ENCODE results near the gene XXYLT1.

DNA sequence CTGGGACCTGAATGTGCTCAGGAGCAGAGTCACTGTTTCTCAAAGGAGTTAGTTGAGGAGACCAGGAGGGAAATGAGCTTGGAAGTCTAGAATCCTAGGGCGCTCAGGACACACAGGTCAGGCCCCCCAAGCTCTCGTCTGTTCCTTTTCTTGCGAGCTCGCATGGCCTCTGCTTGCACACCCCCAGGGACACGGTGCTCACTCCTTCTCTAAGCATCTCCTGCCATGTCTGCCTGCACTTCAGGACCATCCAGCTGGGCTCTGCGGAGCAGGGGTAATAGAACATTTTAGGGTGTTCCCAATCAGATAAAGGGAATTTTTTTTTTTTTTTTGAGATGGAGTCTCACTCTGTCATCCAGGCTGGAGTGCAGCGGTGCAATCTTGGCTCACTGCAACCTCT is 213.2 kb downstream of the XXYLT1 start:
- TF ChIP-seq, protein P1, sequence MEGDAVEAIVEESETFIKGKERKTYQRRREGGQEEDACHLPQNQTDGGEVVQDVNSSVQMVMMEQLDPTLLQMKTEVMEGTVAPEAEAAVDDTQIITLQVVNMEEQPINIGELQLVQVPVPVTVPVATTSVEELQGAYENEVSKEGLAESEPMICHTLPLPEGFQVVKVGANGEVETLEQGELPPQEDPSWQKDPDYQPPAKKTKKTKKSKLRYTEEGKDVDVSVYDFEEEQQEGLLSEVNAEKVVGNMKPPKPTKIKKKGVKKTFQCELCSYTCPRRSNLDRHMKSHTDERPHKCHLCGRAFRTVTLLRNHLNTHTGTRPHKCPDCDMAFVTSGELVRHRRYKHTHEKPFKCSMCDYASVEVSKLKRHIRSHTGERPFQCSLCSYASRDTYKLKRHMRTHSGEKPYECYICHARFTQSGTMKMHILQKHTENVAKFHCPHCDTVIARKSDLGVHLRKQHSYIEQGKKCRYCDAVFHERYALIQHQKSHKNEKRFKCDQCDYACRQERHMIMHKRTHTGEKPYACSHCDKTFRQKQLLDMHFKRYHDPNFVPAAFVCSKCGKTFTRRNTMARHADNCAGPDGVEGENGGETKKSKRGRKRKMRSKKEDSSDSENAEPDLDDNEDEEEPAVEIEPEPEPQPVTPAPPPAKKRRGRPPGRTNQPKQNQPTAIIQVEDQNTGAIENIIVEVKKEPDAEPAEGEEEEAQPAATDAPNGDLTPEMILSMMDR (IDR thresholded peaks at IDR 0.05 in 2 of 3, conservative IDR thresholded peaks at IDR 0.05 in 1 of 3; ENCODE audit: borderline replicate concordance in 1 of 3, insufficient read depth in 1 of 3, low read depth in 2 of 3, low read length in 2 of 3) = no peak
- TF ChIP-seq EZH2 (IDR thresholded peaks at IDR 0.05) (no peak), EZH2phosphoT487 (IDR thresholded peaks at IDR 0.05; ENCODE audit: borderline replicate concordance) (no peak), SP1 (IDR thresholded peaks at IDR 0.05; ENCODE audit: low read depth) (no peak), MAX (IDR thresholded peaks at IDR 0.05) (no peak), POLR2AphosphoS5 (IDR thresholded peaks at IDR 0.05; ENCODE audit: low read depth, low read length) (no peak), POLR2A (IDR thresholded peaks at IDR 0.05; ENCODE audit: borderline replicate concordance, extremely low read depth, insufficient read depth, insufficient read length) (no peak), EGR1 (IDR thresholded peaks at IDR 0.05; ENCODE audit: low read depth) (no peak), SRF (IDR thresholded peaks at IDR 0.05; ENCODE audit: low read depth) (no peak), TCF7L2 (IDR thresholded peaks at IDR 0.05; ENCODE audit: borderline replicate concordance, extremely low read depth, insufficient read depth, insufficient read length) (no peak), ZNF274 (IDR thresholded peaks at IDR 0.05; ENCODE audit: low read depth, low read length) (no peak)
- TF ChIP-seq, protein P2, sequence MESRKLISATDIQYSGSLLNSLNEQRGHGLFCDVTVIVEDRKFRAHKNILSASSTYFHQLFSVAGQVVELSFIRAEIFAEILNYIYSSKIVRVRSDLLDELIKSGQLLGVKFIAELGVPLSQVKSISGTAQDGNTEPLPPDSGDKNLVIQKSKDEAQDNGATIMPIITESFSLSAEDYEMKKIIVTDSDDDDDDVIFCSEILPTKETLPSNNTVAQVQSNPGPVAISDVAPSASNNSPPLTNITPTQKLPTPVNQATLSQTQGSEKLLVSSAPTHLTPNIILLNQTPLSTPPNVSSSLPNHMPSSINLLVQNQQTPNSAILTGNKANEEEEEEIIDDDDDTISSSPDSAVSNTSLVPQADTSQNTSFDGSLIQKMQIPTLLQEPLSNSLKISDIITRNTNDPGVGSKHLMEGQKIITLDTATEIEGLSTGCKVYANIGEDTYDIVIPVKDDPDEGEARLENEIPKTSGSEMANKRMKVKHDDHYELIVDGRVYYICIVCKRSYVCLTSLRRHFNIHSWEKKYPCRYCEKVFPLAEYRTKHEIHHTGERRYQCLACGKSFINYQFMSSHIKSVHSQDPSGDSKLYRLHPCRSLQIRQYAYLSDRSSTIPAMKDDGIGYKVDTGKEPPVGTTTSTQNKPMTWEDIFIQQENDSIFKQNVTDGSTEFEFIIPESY (IDR thresholded peaks at IDR 0.05; ENCODE audit: extremely low read depth, insufficient replicate concordance, low read length) = no peak

Measured in HCT116 (cell line).